Naive thymus-derived CD4-positive, alpha-beta T cell (primary cell): ENCODE results near the gene C2CD4B. TPM values are rescaled to one million over a fixed set of nuclear protein-coding genes. Genes with fewer than 3 reads are reported as not detected.

ENCODE experiments used
- ATAC-seq: fragments of 150-1000 bp; cut with Tn5 transposase; 2 replicates; pipeline ENCODE4 v1.10.0; 2021; ENCODE audit warnings: mild to moderate bottlenecking, moderate library complexity
- CTCF ChIA-PET: fragments of 350-600 bp; sonication (Branson Sonifier 250); formaldehyde crosslinking; loops from one replicate; lab custom pipeline; 2021; ENCODE audit warnings: antibody characterized with exemption; lab: Charles Lee
- POLR2A ChIA-PET: fragments of 350-600 bp; sonication (Branson Sonifier 250); formaldehyde crosslinking; loops from one replicate; lab custom pipeline; 2021; ENCODE audit warnings: antibody characterized with exemption, inconsistent platforms; lab: Charles Lee
- DNase-seq, 9 donors: peaks; one replicate each; pipeline versions ENCODE4 v3.0.0 to v3.0.0-alpha.2; 2020 to 2022; ENCODE audit warnings: mixed read lengths in 1 of 9
- H3K27ac ChIP-seq: one replicate; pipeline ENCODE4 v1.7.0; 2013; ENCODE audit warnings: mild to moderate bottlenecking, low read depth, low read length, moderate library complexity
- H3K27me3 ChIP-seq, 2 donors: one replicate each; pipeline ENCODE4 v1.7.0; 2013; ENCODE audit warnings: low read length in 2 of 2, mild to moderate bottlenecking in 2 of 2, moderate library complexity in 2 of 2; ENCODE audit not compliant: control insufficient read depth in 2 of 2, insufficient read depth in 2 of 2
- H3K36me3 ChIP-seq, 3 experiments: 1 replicate in 2 of 3; 2 replicates in 1 of 3; pipeline ENCODE4 v1.7.0; 2013; ENCODE audit warnings: low read length in 3 of 3, mild to moderate bottlenecking in 3 of 3, moderate library complexity in 1 of 3; ENCODE audit not compliant: insufficient read depth in 3 of 3, control insufficient read depth in 2 of 3
- H3K4me1 ChIP-seq, 2 donors: one replicate each; pipeline ENCODE4 v1.7.0; 2013; ENCODE audit warnings: low read length in 2 of 2, mild to moderate bottlenecking in 2 of 2, moderate library complexity in 1 of 2; ENCODE audit not compliant: control insufficient read depth in 2 of 2, insufficient read depth in 2 of 2
- H3K4me3 ChIP-seq: 2 replicates; pipeline ENCODE4 v1.7.0; 2013; ENCODE audit warnings: mild to moderate bottlenecking, low read length
- H3K9me3 ChIP-seq, 3 experiments: 1 replicate in 2 of 3; 2 replicates in 1 of 3; pipeline ENCODE4 v1.7.0; 2013; ENCODE audit warnings: low read length in 3 of 3; ENCODE audit not compliant: control insufficient read depth in 2 of 3
- H3K27ac Mint-ChIP-seq, 9 donors: one replicate each; pipeline ENCODE4 v1.8.0; 2020 to 2022; ENCODE audit warnings: mixed read lengths in 9 of 9, mild to moderate bottlenecking in 8 of 9, moderate library complexity in 5 of 9, inconsistent platforms in 2 of 9
- H3K27me3 Mint-ChIP-seq, 5 donors: one replicate each; pipeline ENCODE4 v1.8.0; 2021 to 2022; ENCODE audit warnings: mixed read lengths in 5 of 5, mild to moderate bottlenecking in 1 of 5
- H3K36me3 Mint-ChIP-seq, 5 donors: one replicate each; pipeline ENCODE4 v1.8.0; 2020 to 2022; ENCODE audit warnings: mixed read lengths in 5 of 5, mild to moderate bottlenecking in 3 of 5, inconsistent platforms in 1 of 5
- H3K4me1 Mint-ChIP-seq, 7 donors: one replicate each; pipeline ENCODE4 v1.8.0; 2020 to 2022; ENCODE audit warnings: mixed read lengths in 7 of 7, mild to moderate bottlenecking in 3 of 7, inconsistent platforms in 1 of 7
- H3K4me3 Mint-ChIP-seq, 10 donors: one replicate each; pipeline ENCODE4 v1.8.0; 2020 to 2022; ENCODE audit warnings: mild to moderate bottlenecking in 10 of 10, mixed read lengths in 10 of 10, moderate library complexity in 6 of 10, inconsistent platforms in 2 of 10
- H3K9me3 Mint-ChIP-seq, 11 donors: one replicate each; pipeline ENCODE4 v1.8.0; 2020 to 2022; ENCODE audit warnings: mixed read lengths in 11 of 11, mild to moderate bottlenecking in 4 of 11, inconsistent platforms in 1 of 11, moderate library complexity in 1 of 11
- intact Hi-C, 2 donors: fragments of 100-400 bp; cut with micrococcal nuclease; formaldehyde crosslinking; loops; one replicate each; pipeline ENCODE4 v1.15.1; 2023
- polyA plus RNA-seq, 2 donors: library from polyadenylated mRNA; unstranded; fragments of 300-500 nt; fragmentation: Illumina TruSeq; gene quantifications; one replicate each; pipeline ENCODE4 v1.2.3, GENCODE V29; 2021
- total RNA-seq, 6 experiments: library from RNA in 5 of 6; stranded (reverse) in 5 of 6; gene quantifications; 1 replicate in 5 of 6; 2 replicates in 1 of 6; pipeline ENCODE4 v1.2.3 and lab custom pipeline; 2021 to 2026

The C2CD4B gene
- total and polyA plus RNA-seq, 7 experiments from 2014 or later = 0.15 to 0.24 TPM; not detected in 5

DNA sequence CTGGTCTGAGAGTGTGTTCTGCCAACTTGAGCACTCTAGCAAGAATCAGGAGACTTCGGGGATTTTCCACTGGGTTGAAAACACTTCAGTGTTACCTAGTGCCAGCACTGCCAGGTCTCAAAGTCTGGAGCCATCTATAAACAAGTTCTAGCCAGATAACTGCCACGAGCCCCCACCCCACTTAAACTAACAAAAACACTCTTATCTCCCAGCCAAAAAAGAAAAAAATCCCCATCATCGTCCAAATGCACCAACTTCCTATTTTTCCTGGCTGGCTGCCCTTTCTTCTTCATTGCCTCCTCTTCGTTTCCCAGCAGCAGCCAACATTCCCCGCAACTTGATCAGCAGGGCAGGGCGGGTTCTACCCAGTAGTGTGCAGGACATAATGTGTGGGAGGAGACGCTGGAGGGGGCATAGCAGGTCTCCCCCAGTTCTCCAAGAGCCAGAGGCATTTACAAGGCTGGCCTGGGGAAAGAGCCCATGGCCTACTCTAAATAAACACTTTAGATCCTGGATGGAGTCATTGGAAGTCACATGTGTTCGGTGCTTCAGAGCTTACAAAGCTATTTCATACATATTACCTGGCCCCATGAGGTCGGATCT lies 29.5 kb downstream of the C2CD4B start:
- ATAC-seq (no peak), DNase-seq (no peak)
- Histone ChIP-seq H3K27me3 (no peaks in the 10 kb centered on the region), H3K9me3 (no peaks in the 10 kb centered on the region), H3K36me3 (no peaks in the 10 kb centered on the region), H3K4me3 (no peak overlapping the region), H3K27ac (no peak overlapping the region), H3K4me1 (no peaks in the 10 kb centered on the region)
- Mint-ChIP-seq H3K4me1 (no peaks in the 10 kb centered on the region), H3K27ac (no peak overlapping the region), H3K27me3 (peaks cover 5 to 33% (median 8%) of the 10 kb centered on the region in 5 donors), H3K9me3 (peaks cover 0 to 5% (median 0%) of the 10 kb centered on the region in 11 donors), H3K36me3 (no peaks in the 10 kb centered on the region), H3K4me3 (no peak overlapping the region)
- intact Hi-C loops = no loop called here
- ChIA-PET POLR2A (no interaction called here), CTCF (no interaction called here)

DNA sequence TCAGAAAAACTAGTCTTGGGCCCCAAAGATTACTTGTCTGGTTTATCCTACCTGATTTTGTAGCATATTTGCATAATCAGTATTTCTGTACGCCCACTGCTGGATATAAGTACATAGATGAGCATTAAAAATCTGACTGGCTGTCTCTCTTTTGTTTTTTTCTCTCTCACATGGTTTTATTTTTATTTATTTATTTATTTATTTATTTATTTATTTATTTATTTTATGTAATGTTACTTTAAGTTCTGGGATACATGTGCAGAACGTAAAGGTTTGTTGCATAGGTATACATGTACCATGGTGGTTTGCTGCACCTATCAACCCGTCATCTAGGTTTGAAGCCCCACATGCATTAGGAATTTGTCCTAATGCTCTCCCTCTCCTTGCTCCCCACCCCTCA lies 31.9 kb downstream of the C2CD4B start:
- DNase-seq = no peak
- Histone ChIP-seq H3K4me3 (no peak overlapping the region), H3K36me3 (no peaks in the 10 kb centered on the region), H3K4me1 (peaks cover 4 to 8% of the 10 kb centered on the region in 2 donors), H3K9me3 (no peaks in the 10 kb centered on the region), H3K27ac (no peak overlapping the region), H3K27me3 (no peaks in the 10 kb centered on the region)
- POLR2A ChIA-PET = no interaction called here
- peaks cover 0 to 22% (median 6%) of the 10 kb centered on the region in 5 donors for H3K27me3 Mint-ChIP-seq
- H3K27ac Mint-ChIP-seq = no peak overlapping the region
- no peak for ATAC-seq
- CTCF ChIA-PET = no interaction called here
- intact Hi-C loops = no loop called here
- H3K9me3 Mint-ChIP-seq = peaks cover 0 to 5% (median 0%) of the 10 kb centered on the region in 11 donors
- H3K36me3 Mint-ChIP-seq = no peaks in the 10 kb centered on the region
- no peak overlapping the region for H3K4me3 Mint-ChIP-seq
- H3K4me1 Mint-ChIP-seq = peaks cover 7 to 16% (median 12%) of the 10 kb centered on the region in 7 donors

- H3K27ac Mint-ChIP-seq = peak overlapping the region in 2 of 9 donors; percentile 18 to 25
- peaks cover 0 to 17% (median 0%) of the 10 kb centered on the region in 5 donors for H3K27me3 Mint-ChIP-seq
- no peaks in the 10 kb centered on the region for H3K9me3 ChIP-seq
- ChIA-PET POLR2A (no interaction called here), CTCF (no interaction called here)
- DNase-seq = peak in 1 of 9 donors; percentile 13
- H3K4me1 Mint-ChIP-seq = peaks cover 22 to 34% (median 31%) of the 10 kb centered on the region in 7 donors
- peak; percentile 70 for ATAC-seq
- intact Hi-C loops = no loop called here
- H3K4me3 Mint-ChIP-seq = peak overlapping the region in 2 of 10 donors; percentile 2 to 9
- H3K27me3 ChIP-seq = no peaks in the 10 kb centered on the region
- H3K36me3 Mint-ChIP-seq = no peaks in the 10 kb centered on the region
- peaks cover 12% of the 10 kb centered on the region in 2 donors for H3K4me1 ChIP-seq
- no peaks in the 10 kb centered on the region for H3K36me3 ChIP-seq
- H3K27ac ChIP-seq = no peak overlapping the region
- H3K4me3 ChIP-seq = no peak overlapping the region
- H3K9me3 Mint-ChIP-seq = peaks cover 0 to 4% (median 0%) of the 10 kb centered on the region in 11 donors
Observed at GRCh38 chr15:62128916-62129315, 36.2 kb downstream of the C2CD4B start.

DNA sequence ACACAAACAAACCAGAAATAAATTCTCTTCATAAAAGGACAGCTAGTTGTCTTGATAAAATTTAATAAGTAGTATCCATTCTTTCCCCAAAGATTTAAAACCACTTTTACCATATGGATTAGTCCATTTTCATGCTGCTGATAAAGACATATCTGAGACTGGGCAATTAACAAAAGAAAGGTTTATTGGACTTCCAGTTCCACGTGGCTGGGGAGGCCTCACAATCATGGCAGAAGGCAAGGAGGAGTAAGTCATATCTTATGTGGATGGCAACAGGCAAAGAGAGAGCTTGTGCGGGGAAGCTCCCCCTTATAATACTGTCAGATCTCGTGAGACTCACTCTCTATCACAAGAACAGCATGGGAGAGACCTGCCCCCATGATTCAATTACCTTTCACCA lies 38.7 kb downstream of the C2CD4B start:
- no peak overlapping the region for H3K27ac ChIP-seq
- no peak overlapping the region for H3K4me3 ChIP-seq
- Mint-ChIP-seq H3K36me3 (no peaks in the 10 kb centered on the region), H3K4me3 (no peak overlapping the region), H3K27me3 (peaks cover 0 to 10% (median 0%) of the 10 kb centered on the region in 5 donors), H3K4me1 (peaks cover 32 to 44% (median 37%) of the 10 kb centered on the region in 7 donors), H3K27ac (peak overlapping the region in 1 of 9 donors; percentile 17), H3K9me3 (peaks cover 0 to 5% (median 0%) of the 10 kb centered on the region in 11 donors)
- DNase-seq (no peak), ATAC-seq (no peak)
- intact Hi-C loops = no loop called here
- ChIA-PET POLR2A (no interaction called here), CTCF (no interaction called here)
- H3K36me3 ChIP-seq = no peaks in the 10 kb centered on the region
- no peaks in the 10 kb centered on the region for H3K27me3 ChIP-seq
- peaks cover 12 to 15% of the 10 kb centered on the region in 2 donors for H3K4me1 ChIP-seq
- no peaks in the 10 kb centered on the region for H3K9me3 ChIP-seq

DNA sequence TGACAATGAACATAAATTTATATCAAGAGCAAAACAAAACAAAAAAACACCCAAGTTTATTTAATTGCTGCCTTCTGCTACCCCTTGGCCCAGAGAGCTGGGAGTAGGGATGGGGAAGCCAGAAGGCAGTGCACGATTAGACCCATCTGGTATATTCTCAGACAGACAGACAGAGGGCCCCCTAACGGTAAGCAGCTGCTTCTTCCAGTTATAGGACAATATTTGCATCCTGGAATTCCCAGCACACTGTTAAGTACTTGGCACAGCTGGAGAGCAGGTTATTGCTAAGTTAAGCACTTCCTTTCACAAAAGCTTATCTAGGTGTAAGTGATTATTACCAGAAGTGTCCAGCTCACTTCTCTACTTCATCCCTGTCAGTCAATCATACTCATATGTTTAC lies 39.3 kb downstream of the C2CD4B start:
- Mint-ChIP-seq H3K27me3 (peaks cover 0 to 10% (median 0%) of the 10 kb centered on the region in 5 donors), H3K9me3 (peaks cover 0 to 5% (median 0%) of the 10 kb centered on the region in 11 donors), H3K4me1 (peaks cover 32 to 44% (median 39%) of the 10 kb centered on the region in 7 donors), H3K4me3 (no peak overlapping the region), H3K36me3 (no peaks in the 10 kb centered on the region), H3K27ac (peak overlapping the region in 2 of 9 donors; percentile 0 to 64)
- Histone ChIP-seq H3K27me3 (no peaks in the 10 kb centered on the region), H3K36me3 (no peaks in the 10 kb centered on the region), H3K27ac (no peak overlapping the region), H3K4me1 (peaks cover 12 to 15% of the 10 kb centered on the region in 2 donors), H3K4me3 (no peak overlapping the region), H3K9me3 (no peaks in the 10 kb centered on the region)
- ChIA-PET POLR2A (no interaction called here), CTCF (no interaction called here)
- no peak for DNase-seq
- ATAC-seq = no peak
- intact Hi-C loops = no loop called here

- no peaks in the 10 kb centered on the region for H3K27me3 ChIP-seq
- H3K9me3 Mint-ChIP-seq = peaks cover 0 to 5% (median 0%) of the 10 kb centered on the region in 11 donors
- ChIA-PET POLR2A (no interaction called here), CTCF (no interaction called here)
- ATAC-seq (no peak), DNase-seq (no peak)
- intact Hi-C loops = no loop called here
- no peak overlapping the region for H3K27ac ChIP-seq
- peaks cover 32 to 47% (median 39%) of the 10 kb centered on the region in 7 donors for H3K4me1 Mint-ChIP-seq
- H3K4me3 ChIP-seq = no peak overlapping the region
- H3K27ac Mint-ChIP-seq = peak overlapping the region in 8 of 9 donors; percentile 12 to 68 (median 40)
- no peaks in the 10 kb centered on the region for H3K36me3 ChIP-seq
- peak overlapping the region in 2 of 10 donors; percentile 8 to 12 for H3K4me3 Mint-ChIP-seq
- no peaks in the 10 kb centered on the region for H3K36me3 Mint-ChIP-seq
- H3K4me1 ChIP-seq = peaks cover 12 to 15% of the 10 kb centered on the region in 2 donors
- no peaks in the 10 kb centered on the region for H3K9me3 ChIP-seq
- H3K27me3 Mint-ChIP-seq = peaks cover 0 to 9% (median 0%) of the 10 kb centered on the region in 5 donors
Observed at GRCh38 chr15:62124973-62125303, 40.1 kb downstream of the C2CD4B start.
